NCI-H1105 treated with DMSO at 0.1 percent for 48 hours (cell line): ENCODE results near the gene SLC22A31.

Experiments used
- DNase-seq: peaks from one replicate; lab custom pipeline; 2025; lab: John Stamatoyannopoulos, UW

SLC22A31 gene

DNA sequence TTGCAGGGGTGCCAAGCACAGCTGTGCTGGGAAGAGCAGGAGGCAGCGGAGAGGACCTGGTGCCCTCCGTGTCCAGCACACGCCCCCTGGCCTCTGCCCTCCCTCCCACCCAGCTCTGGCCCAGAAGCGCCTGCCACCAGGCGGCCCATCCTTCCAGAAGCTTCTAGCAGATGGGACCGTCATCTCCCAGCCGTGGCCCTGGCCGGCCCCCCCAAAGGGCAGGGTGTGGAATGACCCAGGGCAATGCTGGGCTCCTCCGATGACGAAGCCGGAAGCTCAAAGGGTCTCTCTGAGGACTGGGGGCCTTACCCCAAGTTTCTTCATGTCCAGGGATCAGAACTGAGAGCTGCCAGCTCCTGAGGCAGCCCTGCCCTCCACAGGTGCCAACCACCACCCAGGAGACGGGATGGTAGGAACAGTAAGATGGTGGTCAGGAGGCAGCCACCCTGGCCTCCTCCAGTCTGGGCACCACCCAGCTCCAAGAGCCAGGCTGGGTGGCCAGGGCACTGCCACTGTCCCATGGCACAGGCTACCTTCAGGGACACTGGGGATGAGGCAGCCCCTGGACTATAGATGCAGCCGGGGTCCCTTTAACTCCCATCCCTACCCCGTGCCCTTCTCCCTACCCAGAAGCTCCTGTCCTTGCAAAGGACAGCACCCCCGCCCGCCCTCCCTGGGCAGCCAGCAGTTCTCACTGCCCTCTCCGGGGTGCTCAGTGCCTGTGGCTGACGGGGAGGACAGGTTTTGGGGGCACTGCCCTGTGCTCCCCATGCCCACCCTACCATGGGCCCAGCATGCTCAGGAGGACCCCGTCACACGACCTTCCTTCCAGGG, 35.3 kb downstream of the SLC22A31 start:
- DNase-seq, result no peak

DNA sequence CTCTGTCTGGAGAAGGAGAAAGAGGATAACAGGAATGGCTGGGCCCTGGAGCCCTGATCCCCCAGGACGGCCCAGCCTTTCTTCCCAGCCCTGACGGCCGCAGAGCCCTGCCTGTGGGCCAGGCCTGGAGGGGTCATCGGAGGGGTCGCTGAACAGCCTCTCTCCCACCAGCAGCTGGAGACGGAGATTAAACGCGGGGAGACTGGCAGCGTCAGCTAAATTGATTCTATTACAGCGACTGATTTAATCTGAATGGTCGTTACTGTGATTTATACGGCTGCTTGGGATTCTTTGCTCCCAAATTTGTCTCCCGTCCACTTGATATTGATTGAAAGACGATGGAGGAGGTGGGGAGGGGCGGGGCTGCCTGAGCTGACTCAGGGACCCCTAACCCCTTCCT, 35.9 kb downstream of the SLC22A31 start:
- DNase-seq, result no peak

DNA sequence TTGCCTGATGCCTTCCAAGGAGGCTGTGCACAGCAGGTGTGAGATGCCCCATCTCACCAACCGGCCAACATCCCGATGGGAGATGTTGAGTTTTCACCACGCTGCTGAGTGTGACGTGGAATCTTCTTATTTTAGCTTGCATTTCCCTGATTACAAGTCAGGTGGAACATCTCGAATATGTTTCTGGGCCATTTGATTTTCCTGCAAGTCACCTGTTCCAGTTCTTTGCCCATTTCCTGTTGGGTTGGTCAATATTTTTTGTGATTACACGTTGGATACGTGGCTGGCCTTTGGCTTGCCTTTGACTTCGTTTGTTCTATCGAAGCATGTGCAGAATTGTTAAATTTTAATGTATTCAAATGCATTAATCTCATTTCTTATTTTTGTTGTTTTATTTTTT, 37.0 kb downstream of the SLC22A31 start:
- DNase-seq, result no peak

DNA sequence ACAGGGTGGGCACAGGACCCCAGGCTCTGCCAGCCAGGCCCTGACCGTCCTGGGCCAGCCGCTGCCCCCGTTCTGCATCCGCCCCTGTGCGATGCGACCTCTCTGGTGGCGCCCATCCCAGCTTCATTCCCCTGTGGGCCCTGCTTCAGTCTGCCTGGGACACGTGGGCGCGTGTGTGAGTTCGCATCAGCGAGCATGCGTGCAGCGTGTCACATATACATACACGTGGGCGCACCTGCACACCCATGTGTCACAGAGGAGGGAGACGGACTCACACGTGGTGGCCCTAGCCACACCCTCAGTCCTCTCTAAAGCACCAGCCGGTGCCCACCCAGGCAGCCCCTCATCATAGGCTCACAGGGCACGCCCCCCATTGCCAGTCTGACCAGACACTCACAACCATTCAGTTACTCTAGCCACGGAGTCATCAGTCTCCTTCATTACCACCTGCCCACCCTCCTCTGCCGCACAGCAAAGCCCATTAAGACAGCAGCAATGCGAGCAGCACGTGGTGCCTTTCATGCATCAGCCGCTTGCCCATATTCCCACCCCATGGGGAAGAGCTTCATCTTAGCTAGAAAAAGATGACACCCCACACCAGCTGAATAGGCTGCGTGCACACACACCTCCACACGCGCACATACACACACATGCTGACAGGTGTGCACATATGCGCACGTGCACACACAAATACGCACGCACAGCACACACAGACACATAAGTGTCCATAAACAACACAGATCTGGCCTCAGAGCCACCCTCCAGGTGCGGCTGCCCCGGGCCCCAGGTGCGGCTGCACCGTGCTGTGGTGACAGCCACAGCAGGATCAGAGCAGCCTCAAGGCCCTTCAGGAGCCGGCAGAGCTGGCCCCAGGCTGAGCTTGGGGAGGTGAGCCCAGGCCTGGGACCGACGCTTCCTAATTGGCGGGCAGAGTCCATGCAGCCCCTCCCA, 38.3 kb downstream of the SLC22A31 start:
- DNase-seq, result no peak

DNA sequence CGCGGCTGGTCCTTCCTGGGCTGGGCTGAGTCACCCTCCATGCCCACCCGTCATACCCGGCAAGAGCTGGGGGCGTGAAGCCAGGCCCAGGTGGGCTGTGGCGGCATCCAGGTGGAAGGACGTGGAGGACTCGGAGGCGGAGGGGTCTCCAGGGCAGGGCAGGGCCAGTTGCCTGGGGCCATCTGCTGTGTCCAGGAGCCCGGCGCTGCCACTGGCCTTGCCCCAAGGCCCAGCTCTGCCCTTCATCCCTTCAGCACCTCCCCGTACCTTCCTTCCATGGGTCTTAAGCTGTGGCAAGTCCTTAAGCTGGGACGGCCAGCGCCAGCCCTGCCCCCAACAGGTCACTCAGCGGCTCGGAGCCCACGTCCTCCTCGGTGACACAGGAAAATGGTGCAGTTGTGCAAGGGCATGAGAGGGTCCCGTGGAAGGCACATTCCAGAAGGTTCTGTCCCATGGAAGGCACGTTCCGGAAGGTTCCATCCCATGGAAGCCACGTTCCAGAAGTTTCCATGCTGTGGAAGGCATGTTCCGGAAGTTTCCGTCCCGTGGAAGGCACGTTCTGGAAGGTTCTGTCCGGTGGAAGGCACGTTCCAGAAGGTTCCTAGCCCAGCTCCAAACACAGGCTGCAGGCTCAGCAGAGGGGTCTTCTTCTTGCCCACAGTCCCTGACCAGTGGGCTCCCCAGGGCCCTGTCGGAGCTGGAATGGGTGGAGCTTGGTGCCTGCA, 39.2 kb downstream of the SLC22A31 start:
- DNase-seq, result no peak

DNA sequence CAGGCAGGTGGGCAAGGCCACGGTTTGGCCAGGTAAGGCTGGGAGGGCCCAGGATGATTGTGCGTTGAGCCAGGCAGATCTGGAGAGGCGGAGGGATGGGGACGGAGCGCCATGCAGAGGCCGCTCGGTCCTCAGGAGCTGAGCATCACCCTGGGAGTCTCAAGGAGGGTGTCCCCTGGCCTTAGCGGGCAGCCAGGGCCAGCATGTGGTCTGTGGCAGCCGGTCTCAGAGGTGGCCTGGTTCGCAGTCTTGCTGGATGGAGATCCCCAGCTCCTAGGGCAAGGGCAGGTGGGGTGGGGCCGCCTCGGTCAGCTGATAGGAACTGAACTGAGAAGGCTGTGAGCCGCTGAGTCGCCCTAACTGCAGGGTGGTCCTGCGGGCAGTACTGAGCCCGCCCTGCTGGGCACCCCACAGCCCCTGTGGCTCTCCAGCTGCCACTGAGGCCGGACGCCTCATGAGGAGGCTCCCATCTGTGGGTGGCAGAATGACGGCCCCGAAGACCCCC, 40.4 kb downstream of the SLC22A31 start:
- DNase-seq, result no peak

DNA sequence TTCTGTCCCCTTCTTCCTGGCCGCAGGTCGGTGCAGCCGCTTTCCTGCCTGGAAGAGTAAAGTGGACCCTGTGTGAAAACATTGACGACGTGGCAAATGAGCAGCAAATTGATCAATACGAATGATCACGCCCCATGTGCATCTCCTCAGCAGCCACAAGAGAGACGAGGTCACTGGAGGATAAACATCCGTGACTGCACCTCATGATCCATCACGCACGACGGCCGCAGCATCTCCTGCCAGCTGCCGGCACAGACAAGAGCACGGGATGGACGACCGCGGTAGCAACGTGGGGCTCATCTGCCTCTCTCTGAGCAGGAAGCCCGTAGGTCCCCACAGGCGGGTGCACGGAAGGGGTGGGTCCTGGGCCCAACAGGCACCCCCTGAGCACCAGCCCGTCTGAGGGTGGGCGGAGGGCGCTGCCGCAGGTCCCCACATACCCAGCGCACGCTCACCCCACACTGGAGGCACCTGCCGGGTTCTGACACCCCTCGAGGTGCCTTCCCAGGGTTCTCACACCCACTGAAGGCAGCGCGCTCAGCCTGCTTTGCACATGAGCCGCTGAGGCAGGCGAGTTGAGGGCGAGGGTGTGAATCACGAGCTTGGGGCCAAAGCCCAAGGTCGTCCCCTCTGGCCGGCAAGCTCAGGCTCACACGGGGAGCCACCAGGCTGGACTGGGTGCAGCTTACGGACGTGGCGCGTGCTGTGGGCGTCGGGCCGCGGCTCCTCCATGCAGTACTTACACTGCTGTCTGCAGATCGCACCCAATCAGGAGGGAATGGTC, 41.1 kb downstream of the SLC22A31 start:
- DNase-seq, result no peak

DNA sequence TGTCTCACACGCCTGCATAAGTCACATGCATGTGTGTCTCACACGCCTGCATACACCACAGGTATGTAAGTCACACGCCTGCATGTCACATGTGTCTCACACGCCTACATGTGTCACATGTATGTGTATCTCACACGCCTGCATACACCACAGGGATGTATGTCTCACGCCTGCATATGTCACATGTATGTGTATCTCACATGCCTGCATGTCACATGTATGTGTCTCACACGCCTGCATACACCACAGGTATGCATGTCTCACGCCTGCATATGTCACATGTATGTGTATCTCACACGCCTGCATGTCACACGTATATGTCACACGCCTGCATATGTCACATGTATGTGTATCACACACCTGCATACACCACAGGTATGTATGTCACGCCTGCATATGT, 42.6 kb downstream of the SLC22A31 start:
- DNase-seq, result no peak

DNA sequence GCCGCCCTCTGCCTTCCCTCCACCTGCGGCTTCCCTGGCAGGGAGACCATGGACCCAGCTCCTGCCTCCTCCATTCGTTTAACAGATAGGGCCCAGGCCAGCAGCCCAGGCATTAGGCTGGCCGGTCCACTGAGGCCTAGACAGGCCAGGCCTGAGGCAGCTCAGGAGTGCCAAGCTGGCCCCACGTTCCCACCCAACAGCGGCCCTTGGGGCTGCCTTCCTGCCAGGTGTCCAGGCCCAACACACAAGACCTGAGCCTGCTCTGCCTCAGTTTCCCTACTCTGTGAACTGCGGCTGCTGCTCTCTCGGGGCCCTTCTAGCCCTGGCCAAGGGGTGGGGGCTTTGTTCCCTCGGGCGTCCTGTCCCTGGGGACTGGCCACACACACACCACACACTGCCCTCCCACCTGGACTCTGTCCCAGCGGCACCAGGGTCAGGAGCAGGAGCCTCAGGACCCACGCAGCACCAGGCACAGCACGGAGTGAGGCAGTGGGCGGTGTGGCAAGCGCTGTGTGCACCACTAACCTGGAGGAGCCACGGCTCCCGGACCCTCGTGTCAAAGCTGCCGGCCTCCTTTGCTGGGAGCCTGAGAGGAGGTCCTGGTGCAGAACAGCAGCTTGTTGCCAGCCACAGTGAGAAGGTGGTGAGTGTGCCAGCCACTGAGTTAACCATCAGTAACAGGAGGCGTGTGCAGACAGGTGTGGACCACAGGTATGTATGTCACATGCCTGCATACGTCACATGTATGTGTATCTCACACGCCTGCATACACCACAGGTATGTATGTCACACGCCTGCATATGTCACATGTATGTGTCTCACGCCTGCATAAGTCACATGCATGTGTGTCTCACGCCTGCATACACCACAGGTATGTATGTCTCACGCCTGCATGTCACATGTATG, 43.3 kb downstream of the SLC22A31 start:
- no peak for DNase-seq

DNA sequence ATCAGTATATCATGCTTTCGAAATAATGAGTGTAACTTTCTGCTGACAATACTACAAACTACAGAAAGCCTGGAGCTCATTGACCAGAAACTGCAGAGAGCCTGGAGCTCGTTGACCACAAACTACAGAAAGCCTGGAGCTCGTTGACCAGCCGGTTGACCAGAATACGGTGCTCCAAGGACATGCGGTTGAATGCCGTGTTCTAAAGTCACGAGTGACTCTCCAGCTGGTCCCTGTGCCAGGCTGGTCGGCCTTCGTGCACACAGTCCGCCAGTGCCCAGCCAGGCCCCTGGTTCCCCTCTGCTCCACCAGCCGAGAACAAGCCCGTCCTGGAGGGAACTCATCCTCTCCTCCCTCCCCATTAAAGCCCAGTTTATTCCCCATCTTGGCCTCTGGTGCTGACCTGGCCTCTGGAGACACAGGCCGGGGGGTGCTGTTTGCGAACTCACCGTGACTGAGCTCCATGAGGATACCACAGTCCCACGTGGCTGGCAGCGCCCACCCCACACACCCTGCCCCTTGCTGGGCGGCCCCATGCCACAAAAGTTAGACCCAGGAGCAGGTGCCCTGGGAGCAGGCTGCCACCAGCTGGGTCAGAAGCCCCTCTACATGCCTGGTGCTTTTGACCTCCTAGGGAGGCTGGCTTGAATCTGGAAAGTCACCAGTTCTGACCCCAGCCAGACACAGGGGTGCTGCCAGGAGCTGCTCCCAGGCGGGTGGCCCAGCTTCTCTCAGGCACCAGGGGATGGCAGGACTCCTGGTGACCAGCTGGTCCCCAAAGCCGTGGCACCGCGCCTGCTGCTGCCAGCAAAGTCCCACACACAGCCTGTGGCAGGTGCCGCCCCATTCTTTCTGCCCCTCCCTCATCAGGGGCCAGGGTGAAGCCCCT, 44.2 kb downstream of the SLC22A31 start:
- no peak for DNase-seq

DNA sequence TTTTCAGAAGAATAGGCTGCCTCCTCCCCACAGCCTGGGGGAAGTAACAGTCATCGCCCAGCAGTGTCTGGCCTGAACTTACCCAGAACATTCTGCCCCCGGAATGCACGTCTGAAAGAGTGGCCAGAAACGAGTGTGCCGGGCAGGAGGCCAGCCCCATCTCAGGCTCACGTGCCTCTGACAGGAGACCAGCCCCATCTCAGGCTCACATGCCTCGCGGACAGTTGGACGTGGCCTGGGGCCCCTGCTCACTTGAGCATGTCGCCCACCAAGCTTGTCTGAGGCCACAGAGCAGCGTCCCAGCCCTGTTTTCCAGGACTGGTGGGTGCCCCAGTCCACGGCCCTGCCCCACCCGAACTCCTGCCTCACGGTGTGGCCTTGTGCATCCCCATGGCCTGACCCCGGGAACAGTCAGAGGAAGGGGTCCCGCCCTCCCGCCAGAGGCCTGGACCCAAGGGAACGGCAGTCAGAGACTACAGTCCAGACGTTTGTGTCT, 45.1 kb downstream of the SLC22A31 start:
- no peak for DNase-seq

DNA sequence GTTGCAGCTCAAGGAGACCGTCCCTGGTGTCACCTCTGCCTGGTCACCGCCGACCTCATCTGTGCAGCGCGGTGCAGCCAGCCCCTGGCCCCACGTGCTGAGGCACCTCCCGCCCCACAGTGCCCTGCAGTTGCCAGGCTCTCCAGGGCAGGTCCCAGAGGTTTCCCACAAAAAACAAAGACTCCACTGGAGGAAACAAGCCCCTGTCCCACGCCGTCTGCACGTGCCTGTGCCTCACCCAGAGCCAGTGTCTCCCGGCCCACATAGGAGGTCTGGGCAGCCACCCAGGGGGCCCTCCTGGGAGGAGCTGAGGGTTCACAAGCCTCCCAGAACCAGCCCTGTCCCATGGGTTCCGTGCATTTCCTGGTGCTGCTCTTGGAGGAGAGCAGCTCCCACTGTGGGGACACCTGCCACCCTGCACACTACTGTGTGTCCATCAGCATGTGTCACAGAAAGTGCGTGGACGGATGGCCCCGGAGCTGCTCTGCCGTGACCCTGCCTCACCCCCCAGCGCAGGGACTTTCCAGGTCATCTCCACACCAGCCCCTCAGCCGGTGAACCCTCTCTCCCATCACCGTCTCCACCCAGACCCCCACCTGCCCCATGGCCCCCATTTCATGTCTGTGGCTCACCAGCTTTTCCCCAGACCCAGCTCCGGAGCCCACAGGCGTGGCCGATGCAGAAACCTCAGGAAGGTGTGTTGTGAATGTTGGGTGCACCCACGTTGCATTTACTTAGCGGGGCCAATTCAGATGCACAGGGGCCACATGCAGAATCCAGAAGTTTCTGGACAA, 45.8 kb downstream of the SLC22A31 start:
- DNase-seq, result no peak

DNA sequence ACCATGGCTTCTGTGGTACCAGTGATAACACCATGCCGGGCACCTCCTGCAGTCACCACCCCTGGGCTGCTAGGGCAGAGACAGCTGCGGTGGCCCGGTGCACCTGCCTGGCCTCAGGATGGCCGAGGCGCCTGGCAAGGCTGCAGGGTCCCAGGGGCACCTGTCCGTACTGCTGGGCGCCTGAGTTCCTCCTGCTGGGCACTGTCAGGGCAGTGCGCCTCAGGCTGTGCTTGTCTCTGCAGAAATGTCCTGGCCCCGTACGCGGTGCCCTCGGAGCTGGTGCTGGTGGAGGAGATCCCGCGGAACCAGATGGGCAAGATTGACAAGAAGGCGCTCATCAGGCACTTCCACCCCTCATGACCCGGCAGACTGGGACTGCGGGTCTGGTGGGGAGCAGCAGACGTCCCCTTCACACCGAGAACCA, 46.5 kb downstream of the SLC22A31 start:
- no peak for DNase-seq

DNA sequence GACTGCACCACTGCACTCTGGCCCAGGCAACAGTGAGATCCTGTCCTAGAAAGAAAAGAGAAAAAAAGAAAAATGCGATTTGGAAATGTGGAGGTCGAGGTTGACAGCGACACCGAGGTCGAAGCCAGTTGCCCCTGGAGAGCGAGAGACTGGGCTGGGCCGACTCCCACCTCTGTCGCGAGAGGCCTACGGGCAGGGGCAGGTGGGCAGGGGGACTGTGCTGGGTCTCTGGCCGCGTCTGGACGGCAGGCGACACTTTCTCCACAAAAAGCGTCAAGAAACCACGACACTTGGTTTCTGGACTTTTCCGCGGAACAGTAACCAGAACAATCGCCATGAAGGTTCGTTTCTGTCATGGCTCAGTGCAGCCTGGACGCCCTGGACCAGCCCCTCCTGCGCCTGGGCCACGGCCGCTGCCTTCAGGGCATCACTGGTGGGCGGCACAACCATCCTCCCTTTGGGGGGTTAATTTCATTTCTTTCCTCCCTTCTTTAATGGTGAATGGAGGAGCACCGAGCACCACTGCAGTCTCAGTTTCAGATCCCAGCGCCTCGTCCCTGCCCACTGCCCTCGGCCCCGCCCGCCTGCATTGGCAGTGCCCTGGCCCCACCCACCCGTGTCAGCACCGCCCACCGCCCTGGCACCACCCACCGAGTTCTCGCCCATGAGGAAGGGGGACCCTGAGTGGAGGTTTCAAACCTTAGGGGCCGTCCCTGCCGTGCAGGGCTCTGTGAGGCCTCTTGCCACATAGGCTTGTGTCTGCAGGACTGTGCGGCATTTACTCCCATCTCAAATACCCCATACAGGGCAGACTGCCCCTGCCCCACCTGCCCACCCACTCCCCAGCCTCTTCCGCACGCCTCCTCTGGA, 47.3 kb downstream of the SLC22A31 start:
- no peak for DNase-seq

DNA sequence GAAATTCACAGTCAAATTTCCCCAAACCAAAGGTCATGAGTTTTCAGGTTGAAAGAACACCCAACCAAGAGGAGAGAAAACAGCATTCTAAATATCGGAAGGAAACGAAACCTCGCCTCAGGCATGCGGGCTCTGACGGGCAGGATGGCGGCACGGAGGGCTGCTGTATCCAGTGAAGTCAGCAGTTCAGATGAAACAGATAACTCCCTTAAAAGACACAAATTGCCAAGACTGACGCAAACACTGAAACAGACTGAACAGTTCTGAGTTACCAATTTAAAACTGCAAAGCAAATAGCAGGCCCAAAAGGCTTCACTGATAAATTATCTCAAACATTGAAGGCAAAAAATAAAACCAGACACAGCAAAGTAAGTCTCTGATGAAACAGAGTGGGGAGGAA, 49.4 kb downstream of the SLC22A31 start:
- DNase-seq, result no peak

DNA sequence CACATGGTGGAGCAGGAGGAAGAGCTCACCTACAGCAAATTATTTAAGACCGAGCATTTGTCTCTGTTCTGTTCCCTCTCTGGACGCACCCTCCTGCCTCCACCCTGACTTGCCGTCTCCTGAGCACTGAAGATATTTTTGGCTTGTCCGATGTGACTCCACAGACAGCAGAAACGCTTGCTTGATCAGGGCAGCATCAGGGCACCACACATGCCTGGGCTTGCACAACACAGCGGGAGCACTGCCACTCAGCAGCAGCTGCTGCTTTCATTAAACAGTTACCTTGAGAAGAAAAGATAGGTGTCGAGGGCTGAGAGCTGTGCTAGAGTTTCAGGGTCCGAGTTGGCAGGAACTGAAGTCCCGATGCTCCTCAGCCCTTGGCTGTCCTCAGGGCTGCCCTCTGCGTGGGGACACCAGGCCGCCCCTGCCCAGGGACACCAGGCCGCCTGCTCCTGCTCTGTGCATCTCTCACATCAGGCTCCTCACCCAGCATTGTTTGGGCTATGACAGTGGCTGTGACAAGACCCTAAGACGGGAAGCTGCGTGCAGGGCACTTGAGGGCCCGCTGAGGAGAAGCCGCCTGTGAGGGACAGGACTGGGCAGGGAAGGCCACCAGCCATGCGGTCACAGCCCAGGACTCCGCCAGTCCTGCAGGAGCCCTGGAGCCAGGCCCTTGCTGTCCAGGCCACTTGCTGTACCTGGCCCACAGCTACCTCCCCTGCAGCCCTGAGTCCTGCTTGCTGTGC, 50.1 kb downstream of the SLC22A31 start:
- peak; percentile 44 for DNase-seq
